Cardiac muscle cell (in vitro differentiated cells and primary cell): ENCODE results near the gene CTNNA3. TPM values are rescaled to one million over a fixed set of nuclear protein-coding genes. Genes with fewer than 3 reads are reported as not detected.

Experiments
- DNase-seq, 2 donors: peaks; one replicate each; pipeline versions ENCODE4 v3.0.0 to v3.0.0-alpha.2; 2010 to 2017; ENCODE audit warnings: low read depth in 1 of 2, low spot score in 1 of 2
- H3K27ac ChIP-seq: fragments of 200-600 bp; sonication (generic); 2 replicates; pipeline ENCODE4 v1.5.1; 2016
- H3K27me3 ChIP-seq: fragments of 200-600 bp; sonication (generic); 2 replicates; pipeline ENCODE4 v1.6.0; 2016; ENCODE audit warnings: control low read depth
- H3K36me3 ChIP-seq: fragments of 200-600 bp; sonication (generic); 2 replicates; pipeline ENCODE4 v1.5.1; 2016; ENCODE audit warnings: control low read depth
- H3K4me1 ChIP-seq: fragments of 200-600 bp; sonication (generic); 2 replicates; pipeline ENCODE4 v1.8.1; 2017; ENCODE audit warnings: low read depth, mild to moderate bottlenecking, mixed run types
- H3K4me3 ChIP-seq: fragments of 200-600 bp; sonication (generic); 2 replicates; pipeline ENCODE4 v1.5.1; 2016; ENCODE audit warnings: mild to moderate bottlenecking
- H3K9me3 ChIP-seq: fragments of 200-600 bp; sonication (generic); 2 replicates; pipeline ENCODE4 v1.5.1; 2017; ENCODE audit warnings: low read depth, mild to moderate bottlenecking, control low read depth
- CTCF ChIP-seq: IDR thresholded peaks from 2 replicates; pipeline ENCODE4 v1.5.1; 2012; ENCODE audit warnings: low read depth, mild to moderate bottlenecking, low read length
- polyA plus RNA-seq: library from polyadenylated mRNA; unstranded; fragments of >200 nt; fragmentation: Nextera tagmentation; extraction: Ambion mirVana; gene quantifications from 2 replicates; pipeline ENCODE4 v1.2.1, GENCODE V29; 2016
- total RNA-seq: library from RNA; depleted of rRNA; stranded (reverse); fragments of >200 nt; gene quantifications from 2 replicates; pipeline ENCODE4 v1.2.3, GENCODE V29; 2016

The CTNNA3 gene
- total and polyA plus RNA-seq, 2 experiments from 2014 or later, result 55.8 to 71.7 TPM

GRCh38 chr10:67171970-67172369 is 524.0 kb downstream of the CTNNA3 start:
- H3K36me3 ChIP-seq, result no peaks in the 10 kb centered on the region
- no peak overlapping the region for H3K27ac ChIP-seq
- H3K4me1 ChIP-seq, result no peaks in the 10 kb centered on the region
- no peak overlapping the region for H3K4me3 ChIP-seq
- no peak for TF ChIP-seq CTCF
- no peaks in the 10 kb centered on the region for H3K27me3 ChIP-seq
- no peaks in the 10 kb centered on the region for H3K9me3 ChIP-seq
- DNase-seq, result peak in 1 of 2 donors; percentile 2

- Histone ChIP-seq H3K27ac (no peak overlapping the region), H3K27me3 (no peaks in the 10 kb centered on the region), H3K4me3 (no peak overlapping the region), H3K36me3 (no peaks in the 10 kb centered on the region), H3K9me3 (no peaks in the 10 kb centered on the region), H3K4me1 (no peaks in the 10 kb centered on the region)
- no peak for DNase-seq
- TF ChIP-seq CTCF, result no peak
These were observed 539.8 kb downstream of the CTNNA3 start for GRCh38 chr10:67156239-67156638.

- DNase-seq, result no peak
- no peak for TF ChIP-seq CTCF
These were observed 544.5 kb downstream of the CTNNA3 start for GRCh38 chr10:67151471-67151870.

GRCh38 chr10:67144530-67144929 is 551.5 kb downstream of the CTNNA3 start:
- no peak overlapping the region for H3K4me3 ChIP-seq
- no peak for TF ChIP-seq CTCF
- H3K4me1 ChIP-seq, result no peaks in the 10 kb centered on the region
- no peaks in the 10 kb centered on the region for H3K27me3 ChIP-seq
- H3K9me3 ChIP-seq, result no peaks in the 10 kb centered on the region
- no peaks in the 10 kb centered on the region for H3K36me3 ChIP-seq
- no peak overlapping the region for H3K27ac ChIP-seq
- no peak for DNase-seq

More at GRCh38 chr10:67151471-67151870, 544.5 kb downstream of the CTNNA3 start:
- Histone ChIP-seq H3K4me3 (no peak overlapping the region), H3K27ac (no peak overlapping the region), H3K9me3 (no peaks in the 10 kb centered on the region), H3K4me1 (no peaks in the 10 kb centered on the region), H3K36me3 (no peaks in the 10 kb centered on the region), H3K27me3 (no peaks in the 10 kb centered on the region)

- H3K9me3 ChIP-seq, result no peaks in the 10 kb centered on the region
- TF ChIP-seq CTCF, result no peak
- H3K27ac ChIP-seq, result no peak overlapping the region
- DNase-seq, result no peak
- no peaks in the 10 kb centered on the region for H3K4me1 ChIP-seq
- no peaks in the 10 kb centered on the region for H3K27me3 ChIP-seq
- no peak overlapping the region for H3K4me3 ChIP-seq
- H3K36me3 ChIP-seq, result no peaks in the 10 kb centered on the region
These were observed 554.7 kb downstream of the CTNNA3 start for GRCh38 chr10:67141300-67141699.

- peak in 1 of 2 donors; percentile 1 for DNase-seq
- no peak overlapping the region for H3K4me3 ChIP-seq
- no peaks in the 10 kb centered on the region for H3K4me1 ChIP-seq
- H3K27me3 ChIP-seq, result no peaks in the 10 kb centered on the region
- H3K27ac ChIP-seq, result no peak overlapping the region
- H3K36me3 ChIP-seq, result no peaks in the 10 kb centered on the region
- TF ChIP-seq CTCF, result no peak
- H3K9me3 ChIP-seq, result no peaks in the 10 kb centered on the region
These were observed 555.4 kb downstream of the CTNNA3 start for GRCh38 chr10:67140641-67141040.
